GM18526 (cell line): Measurements from ENCODE around the gene RABGAP1L.

Experiments used
- POLR2A ChIP-seq: IDR thresholded peaks from 3 replicates; pipeline ENCODE4 v1.6.1; 2011; ENCODE audit not compliant: insufficient read length; ENCODE audit errors: extremely low read depth

RABGAP1L gene

GRCh38 chr1:174880171-174880570 lies 720.9 kb downstream of the RABGAP1L start:
- TF ChIP-seq POLR2A = no peak

GRCh38 chr1:174883409-174883808 lies 724.1 kb downstream of the RABGAP1L start:
- no peak for TF ChIP-seq POLR2A

GRCh38 chr1:174884038-174884437 lies 724.7 kb downstream of the RABGAP1L start:
- TF ChIP-seq POLR2A = no peak

GRCh38 chr1:174884566-174884965 lies 725.2 kb downstream of the RABGAP1L start:
- TF ChIP-seq POLR2A = no peak

GRCh38 chr1:174890024-174890423 lies 730.7 kb downstream of the RABGAP1L start:
- TF ChIP-seq POLR2A = no peak

- TF ChIP-seq POLR2A = no peak
Measured at GRCh38 chr1:174892016-174892415, 732.7 kb downstream of the RABGAP1L start.

- no peak for TF ChIP-seq POLR2A
Measured at GRCh38 chr1:174894117-174894762, 734.9 kb downstream of the RABGAP1L start.

- TF ChIP-seq POLR2A = no peak
Measured at GRCh38 chr1:174898102-174898797, 738.9 kb downstream of the RABGAP1L start.

- no peak for TF ChIP-seq POLR2A
Measured at GRCh38 chr1:174900317-174900716, 741.0 kb downstream of the RABGAP1L start.

- no peak for TF ChIP-seq POLR2A
Measured at GRCh38 chr1:174902531-174903099, 743.3 kb downstream of the RABGAP1L start.

GRCh38 chr1:174911606-174912005 lies 752.3 kb downstream of the RABGAP1L start:
- TF ChIP-seq POLR2A = no peak

GRCh38 chr1:174912264-174912663 lies 752.9 kb downstream of the RABGAP1L start:
- TF ChIP-seq POLR2A = no peak

GRCh38 chr1:174913225-174913903 lies 754.0 kb downstream of the RABGAP1L start:
- TF ChIP-seq POLR2A = no peak

- TF ChIP-seq POLR2A = no peak
Measured at GRCh38 chr1:174914991-174915390, 755.7 kb downstream of the RABGAP1L start.

- no peak for TF ChIP-seq POLR2A
Measured at GRCh38 chr1:174916846-174917245, 757.5 kb downstream of the RABGAP1L start.

- TF ChIP-seq POLR2A = no peak
Measured at GRCh38 chr1:174920093-174920492, 760.8 kb downstream of the RABGAP1L start.
